ENCODE measurements around the gene ENOX1. TPM values are rescaled to one million over a fixed set of nuclear protein-coding genes. Genes with fewer than 3 reads are reported as not detected.
A peak's percentile ranks its signal among the peaks of the same experiment; 100 is the strongest.

ENOX1 gene
- total RNA-seq, 4 donors from 2014 or later: 3.6 to 18.7 (median 5.7) TPM

DNA sequence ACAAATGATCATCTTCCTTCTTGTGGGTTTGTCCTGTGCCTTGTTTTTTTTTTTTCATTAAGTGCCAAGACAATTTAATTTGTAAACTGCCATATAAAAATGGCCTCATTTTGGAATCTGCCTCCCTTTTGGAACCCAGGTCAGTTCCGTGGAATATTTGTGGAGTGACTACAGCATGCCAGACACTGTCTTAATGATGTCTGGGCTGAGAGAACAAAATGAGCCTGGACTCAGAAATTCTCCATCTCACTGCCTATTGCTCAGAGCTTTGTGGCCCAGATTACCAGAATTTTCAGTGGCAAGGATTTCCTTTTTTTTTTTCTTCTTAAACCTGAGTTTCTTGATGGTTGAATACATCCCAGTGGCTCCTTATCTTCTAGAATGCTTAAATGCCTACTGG lies 340.6 kb downstream of the ENOX1 start:
- Histone ChIP-seq H3K9me3 (no peaks in the 10 kb centered on the region), H3K27ac (peak overlapping the region in 1 of 2 donors; percentile 57), H3K27me3 (no peaks in the 10 kb centered on the region), H3K4me1 (no peaks in the 10 kb centered on the region), H3K36me3 (no peaks in the 10 kb centered on the region), H3K4me3 (no peak overlapping the region)
- DNase-seq: no peak
- intact Hi-C loops (cut with DNase I; ENCODE audit: low total_unique reads): no loop called here
- no peak for TF ChIP-seq POLR2A (IDR thresholded peaks at IDR 0.05)
- TF ChIP-seq, protein P1, sequence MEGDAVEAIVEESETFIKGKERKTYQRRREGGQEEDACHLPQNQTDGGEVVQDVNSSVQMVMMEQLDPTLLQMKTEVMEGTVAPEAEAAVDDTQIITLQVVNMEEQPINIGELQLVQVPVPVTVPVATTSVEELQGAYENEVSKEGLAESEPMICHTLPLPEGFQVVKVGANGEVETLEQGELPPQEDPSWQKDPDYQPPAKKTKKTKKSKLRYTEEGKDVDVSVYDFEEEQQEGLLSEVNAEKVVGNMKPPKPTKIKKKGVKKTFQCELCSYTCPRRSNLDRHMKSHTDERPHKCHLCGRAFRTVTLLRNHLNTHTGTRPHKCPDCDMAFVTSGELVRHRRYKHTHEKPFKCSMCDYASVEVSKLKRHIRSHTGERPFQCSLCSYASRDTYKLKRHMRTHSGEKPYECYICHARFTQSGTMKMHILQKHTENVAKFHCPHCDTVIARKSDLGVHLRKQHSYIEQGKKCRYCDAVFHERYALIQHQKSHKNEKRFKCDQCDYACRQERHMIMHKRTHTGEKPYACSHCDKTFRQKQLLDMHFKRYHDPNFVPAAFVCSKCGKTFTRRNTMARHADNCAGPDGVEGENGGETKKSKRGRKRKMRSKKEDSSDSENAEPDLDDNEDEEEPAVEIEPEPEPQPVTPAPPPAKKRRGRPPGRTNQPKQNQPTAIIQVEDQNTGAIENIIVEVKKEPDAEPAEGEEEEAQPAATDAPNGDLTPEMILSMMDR (IDR thresholded peaks at IDR 0.05): no peak

DNA sequence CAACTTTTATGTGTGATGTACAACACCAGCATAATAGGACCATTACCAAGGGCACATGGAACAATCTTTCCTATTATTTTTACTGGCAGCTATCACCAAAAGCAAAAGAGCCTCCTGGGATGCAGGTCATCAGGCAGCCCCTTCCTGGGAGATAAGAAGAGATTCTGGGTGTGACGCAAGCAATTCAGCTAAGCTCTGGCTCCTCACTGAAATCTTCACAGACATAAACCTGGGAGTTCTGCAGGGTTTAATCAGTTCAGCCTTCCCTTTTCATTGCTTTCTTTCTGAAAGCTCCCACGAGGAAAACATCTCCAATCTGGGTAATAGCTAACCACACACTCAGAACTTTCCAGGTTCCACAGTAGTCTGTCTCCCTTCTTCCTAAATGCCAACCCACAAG lies 341.1 kb downstream of the ENOX1 start:
- no peak for DNase-seq
- no peaks in the 10 kb centered on the region for H3K27me3 ChIP-seq
- TF ChIP-seq, protein P1 (IDR thresholded peaks at IDR 0.05): no peak
- TF ChIP-seq POLR2A (IDR thresholded peaks at IDR 0.05): no peak
- intact Hi-C loops (cut with DNase I; ENCODE audit: low total_unique reads): no loop called here
- no peaks in the 10 kb centered on the region for H3K36me3 ChIP-seq
- H3K4me3 ChIP-seq: no peak overlapping the region
- H3K4me1 ChIP-seq: no peaks in the 10 kb centered on the region
- peak overlapping the region in 1 of 2 donors; percentile 57 for H3K27ac ChIP-seq
- H3K9me3 ChIP-seq: no peaks in the 10 kb centered on the region

DNA sequence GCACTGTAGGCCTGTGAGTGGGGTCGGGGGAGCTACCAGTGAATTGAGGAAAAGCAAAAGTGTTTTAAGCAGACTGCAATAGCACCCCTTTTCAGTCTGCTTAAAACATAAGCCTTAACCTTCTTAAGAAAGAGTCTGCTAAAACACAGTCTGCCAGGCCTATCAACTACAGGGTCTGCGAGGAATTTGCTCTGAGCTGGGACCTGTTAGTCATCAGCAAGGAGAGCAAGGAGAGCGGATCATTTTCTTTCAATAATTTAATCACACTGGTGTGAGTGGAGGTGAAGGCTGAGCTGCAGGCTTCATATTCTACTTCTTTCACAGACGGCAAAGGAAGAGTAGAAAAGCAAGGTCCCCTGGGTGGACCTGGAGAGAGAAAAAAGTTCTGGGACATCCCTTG lies 342.7 kb downstream of the ENOX1 start:
- H3K27me3 ChIP-seq: no peaks in the 10 kb centered on the region
- no peaks in the 10 kb centered on the region for H3K4me1 ChIP-seq
- no peaks in the 10 kb centered on the region for H3K36me3 ChIP-seq
- intact Hi-C loops (cut with DNase I; ENCODE audit: low total_unique reads): no loop called here
- H3K9me3 ChIP-seq: no peaks in the 10 kb centered on the region
- no peak overlapping the region for H3K4me3 ChIP-seq
- H3K27ac ChIP-seq: no peak overlapping the region
- TF ChIP-seq, protein P1 (IDR thresholded peaks at IDR 0.05): no peak
- no peak for TF ChIP-seq POLR2A (IDR thresholded peaks at IDR 0.05)
- DNase-seq: no peak

DNA sequence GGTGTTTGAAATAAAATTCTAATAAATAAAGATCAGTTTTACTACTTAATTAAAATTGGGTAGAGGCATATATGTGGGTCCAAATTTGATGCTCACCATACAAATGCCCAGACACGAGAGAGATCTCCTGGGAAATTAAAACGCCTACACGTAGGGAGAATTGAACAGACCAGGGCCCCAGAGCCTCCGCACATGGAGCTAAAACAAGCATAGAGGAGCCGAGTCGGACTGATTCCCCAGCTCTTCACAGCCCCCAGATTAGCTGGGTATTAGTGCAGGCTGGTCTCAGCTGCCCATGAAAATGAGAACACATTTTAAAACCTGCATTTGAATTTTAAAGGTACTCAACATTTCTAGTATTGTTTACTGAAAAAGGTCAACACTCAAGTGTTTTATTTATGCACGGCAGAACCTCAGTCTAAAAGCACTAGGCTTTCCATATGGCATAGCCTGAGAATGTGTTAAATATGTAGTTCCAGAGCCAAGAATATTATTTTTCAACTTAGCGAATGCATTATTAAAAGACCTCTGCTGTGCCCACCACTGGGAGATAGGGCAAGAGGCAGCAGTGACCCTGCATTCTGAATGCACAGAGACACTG lies 344.8 kb downstream of the ENOX1 start:
- Histone ChIP-seq H3K27ac (no peak overlapping the region), H3K27me3 (no peaks in the 10 kb centered on the region), H3K4me1 (no peaks in the 10 kb centered on the region), H3K9me3 (no peaks in the 10 kb centered on the region), H3K36me3 (no peaks in the 10 kb centered on the region), H3K4me3 (no peak overlapping the region)
- intact Hi-C loops (cut with DNase I; ENCODE audit: low total_unique reads): no loop called here
- TF ChIP-seq, protein P1 (IDR thresholded peaks at IDR 0.05): no peak
- TF ChIP-seq POLR2A (IDR thresholded peaks at IDR 0.05): no peak
- no peak for DNase-seq

DNA sequence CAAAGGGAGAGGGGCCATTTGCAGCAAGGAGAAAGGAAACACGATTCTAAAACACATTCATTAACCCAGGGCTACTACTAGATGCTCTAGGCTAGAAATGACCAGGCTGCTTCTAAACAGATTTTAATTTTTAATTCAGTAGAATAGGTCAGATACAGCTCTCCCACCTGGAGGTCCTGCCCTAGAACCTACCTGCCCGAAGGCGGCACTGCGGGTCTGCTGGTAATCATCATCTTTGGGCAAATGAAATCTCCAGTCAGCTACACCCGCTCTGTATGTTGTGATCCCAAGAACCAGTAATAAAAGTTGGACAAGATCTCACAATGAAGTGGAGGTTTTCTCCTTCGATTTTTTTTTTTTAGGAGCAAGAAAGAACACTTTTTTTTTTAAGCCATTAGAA lies 345.3 kb downstream of the ENOX1 start:
- no peak overlapping the region for H3K27ac ChIP-seq
- intact Hi-C loops (cut with DNase I; ENCODE audit: low total_unique reads): no loop called here
- no peak overlapping the region for H3K4me3 ChIP-seq
- H3K27me3 ChIP-seq: no peaks in the 10 kb centered on the region
- H3K4me1 ChIP-seq: no peaks in the 10 kb centered on the region
- no peak for DNase-seq
- H3K9me3 ChIP-seq: no peaks in the 10 kb centered on the region
- TF ChIP-seq POLR2A (IDR thresholded peaks at IDR 0.05): no peak
- TF ChIP-seq, protein P1 (IDR thresholded peaks at IDR 0.05): no peak
- no peaks in the 10 kb centered on the region for H3K36me3 ChIP-seq
